Measurements from ENCODE around the gene DEFB108B.
A peak's percentile ranks its signal among the peaks of the same experiment; 100 is the strongest.
"Not testable (repeated sequence)": the region's sequence is repeated elsewhere in the genome, so short reads cannot be mapped to it uniquely, and the experiment has no call there.

Gene DEFB108B, protein sequence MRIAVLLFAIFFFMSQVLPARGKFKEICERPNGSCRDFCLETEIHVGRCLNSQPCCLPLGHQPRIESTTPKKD

DNA sequence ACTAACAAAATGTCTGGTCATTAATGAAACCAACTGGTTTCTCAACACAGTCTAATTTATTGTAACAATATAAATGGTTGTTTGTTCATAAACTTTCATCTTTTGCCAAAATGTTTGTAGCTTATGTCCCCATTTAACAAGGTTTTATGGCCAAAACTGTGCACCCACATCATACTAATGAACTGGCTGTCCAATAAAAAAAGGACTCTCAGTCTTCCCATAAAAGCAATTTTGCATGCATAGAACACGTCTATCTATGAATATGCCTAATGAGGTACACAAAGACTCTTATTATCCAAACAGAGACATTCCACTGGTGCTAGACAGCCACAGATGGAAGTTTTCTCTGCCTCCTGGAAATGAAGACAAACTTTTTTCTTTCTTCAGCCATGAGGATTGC is at the start of gene DEFB108B:
DEFB108B (plus strand) TSS at position 390 of the 400 bp plus-strand sequence; CDS start at position 390, 0 bp downstream.
- not testable (repeated sequence) for DNase-seq

DNA sequence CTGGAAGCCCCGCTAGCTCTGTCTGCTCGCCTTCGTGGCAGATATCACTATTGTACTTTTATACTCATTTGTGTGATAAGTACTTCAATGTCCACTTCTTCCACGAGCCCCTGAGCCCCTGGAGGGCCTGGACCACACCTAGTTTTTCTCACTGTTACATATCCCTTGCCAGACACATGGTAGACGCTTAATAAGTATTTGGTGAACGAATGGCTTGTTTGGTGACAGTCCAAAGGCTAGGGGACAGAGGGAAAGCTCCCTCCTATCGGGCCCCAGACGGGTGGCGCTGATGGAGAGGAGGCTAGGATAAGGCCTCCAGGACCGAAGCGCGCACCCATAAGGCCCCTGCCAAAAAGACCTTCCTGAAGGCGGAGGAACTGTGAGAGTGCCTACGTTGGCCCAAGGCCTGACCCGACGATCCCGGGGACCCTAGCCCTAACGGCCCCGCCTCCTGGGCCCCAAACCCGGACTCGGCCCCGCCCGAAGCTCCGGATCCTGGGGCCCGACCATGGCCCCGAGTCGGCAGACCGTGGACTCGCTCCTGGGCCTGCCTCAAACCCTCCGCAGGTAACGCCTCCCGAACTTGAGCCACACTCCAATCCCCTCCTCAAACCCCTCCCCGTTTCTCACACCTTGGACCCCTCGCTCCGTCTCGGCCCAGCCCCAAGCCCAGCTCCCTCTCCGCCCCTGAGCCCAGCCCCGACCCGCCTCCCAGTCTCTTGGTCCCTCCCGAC is 46.7 kb upstream of the DEFB108B start:
- not testable (repeated sequence) for DNase-seq

DNA sequence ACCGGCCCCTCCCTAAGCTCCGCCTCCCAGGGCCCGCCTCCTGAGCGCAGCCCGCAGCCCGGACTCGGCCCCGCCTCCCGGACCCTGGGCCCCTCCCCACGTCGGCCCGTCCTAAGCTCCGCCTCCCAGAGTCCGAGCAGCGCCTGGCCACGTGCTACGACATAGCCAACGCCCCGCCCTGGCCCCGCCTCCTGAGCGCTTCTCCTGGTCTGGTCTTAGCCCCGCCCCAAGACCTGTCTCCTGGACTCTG is 46.2 kb upstream of the DEFB108B start:
- not testable (repeated sequence) for DNase-seq

DNA sequence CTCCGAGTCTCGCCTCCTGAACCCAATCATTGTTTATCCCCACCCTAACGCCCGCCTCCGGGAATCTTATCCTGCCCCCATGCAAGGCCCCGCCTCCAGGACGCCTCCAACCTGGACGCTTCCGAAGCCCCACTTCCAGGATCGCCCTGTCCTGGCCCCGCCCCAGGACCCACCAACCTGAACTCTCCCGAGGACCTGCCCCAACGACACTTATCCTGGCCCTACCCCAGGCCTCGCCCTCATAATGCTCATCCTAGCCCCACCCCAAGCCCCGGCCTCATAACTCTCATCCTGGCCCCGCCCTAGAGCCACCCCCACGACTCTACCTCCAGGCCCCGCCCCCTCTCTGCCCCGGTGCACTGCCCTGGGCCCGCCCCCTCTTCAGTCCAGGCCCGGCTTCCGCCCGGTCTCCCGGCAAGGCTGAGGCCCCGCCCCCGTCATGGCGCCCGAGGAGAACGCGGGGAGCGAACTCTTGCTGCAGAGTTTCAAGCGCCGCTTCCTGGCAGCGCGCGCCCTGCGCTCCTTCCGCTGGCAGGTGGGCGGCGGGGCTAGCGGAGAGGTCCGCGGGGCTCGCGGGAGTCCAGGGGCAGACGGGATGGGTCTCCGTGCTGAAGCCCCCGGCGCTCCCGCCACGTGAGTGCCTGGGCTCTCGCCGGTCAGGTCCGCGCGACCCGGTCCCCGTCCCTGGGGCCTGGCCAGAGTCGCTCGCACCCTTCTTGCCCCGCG is 45.7 kb upstream of the DEFB108B start:
- DNase-seq = no peak

DNA sequence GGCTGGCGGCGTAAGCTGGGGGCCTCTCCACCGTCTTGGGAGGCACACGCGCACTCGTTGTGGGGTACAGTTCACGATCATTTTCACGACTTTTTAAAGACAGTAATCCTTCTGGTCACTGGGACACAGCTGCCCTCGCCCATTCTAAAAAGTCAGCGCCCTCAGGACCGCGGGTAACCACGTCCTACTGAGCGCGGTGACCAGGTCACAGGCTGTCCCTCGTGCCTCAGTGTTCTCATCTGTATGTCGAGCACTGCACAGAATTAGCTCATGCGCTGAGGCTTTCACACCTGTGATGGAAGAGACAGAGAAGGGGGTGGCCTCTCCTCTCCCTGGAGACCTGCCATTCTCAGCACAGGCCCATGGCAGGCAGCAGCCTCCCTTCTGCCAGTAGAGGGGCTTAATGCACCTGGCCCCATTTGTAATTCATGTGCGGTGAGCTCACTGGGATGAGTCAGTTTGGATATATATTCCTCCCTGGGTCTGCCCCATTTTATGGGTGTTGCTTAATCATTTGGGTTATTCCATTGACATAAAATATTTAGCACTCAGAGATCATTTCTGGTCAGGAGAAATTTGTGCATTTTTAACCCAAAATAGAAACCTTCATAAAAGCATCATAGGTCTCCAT is 45.1 kb upstream of the DEFB108B start:
- not testable (repeated sequence) for DNase-seq

DNA sequence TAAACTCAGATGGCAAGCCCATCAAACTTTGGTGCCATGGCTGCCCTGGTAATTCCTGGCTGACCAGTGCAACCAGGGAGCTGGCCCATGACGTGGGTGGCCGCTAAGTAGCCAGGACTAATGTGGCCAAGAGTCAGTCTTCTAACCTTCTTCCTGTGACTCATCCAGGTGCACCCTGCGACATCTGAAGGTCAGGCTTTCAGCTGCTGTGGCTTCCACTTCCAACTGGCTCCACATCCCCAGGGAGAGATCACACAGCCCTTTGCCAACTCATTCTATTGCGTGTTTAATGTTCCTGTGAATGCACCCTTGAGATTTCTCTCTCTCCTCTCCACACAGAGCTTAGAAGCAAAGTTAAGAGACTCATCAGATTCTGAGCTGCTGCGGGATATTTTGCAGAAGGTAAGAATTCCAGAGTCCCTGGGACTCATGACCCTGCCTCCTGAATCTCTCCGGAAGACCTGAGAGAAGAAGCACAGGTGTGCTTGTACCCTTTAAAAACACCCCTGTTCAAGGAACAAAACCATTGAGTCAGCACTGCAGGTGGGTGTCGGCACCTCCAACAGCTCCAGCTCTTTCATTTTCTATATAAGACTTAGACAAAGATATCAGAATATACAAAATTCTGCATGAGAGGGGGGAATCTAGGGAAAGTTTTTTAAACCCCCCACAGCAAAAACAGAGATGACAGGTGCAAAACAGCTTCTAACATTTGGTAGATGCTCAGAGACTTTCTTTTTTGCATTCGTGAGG is 43.4 kb upstream of the DEFB108B start:
- DNase-seq = not testable (repeated sequence)

DNA sequence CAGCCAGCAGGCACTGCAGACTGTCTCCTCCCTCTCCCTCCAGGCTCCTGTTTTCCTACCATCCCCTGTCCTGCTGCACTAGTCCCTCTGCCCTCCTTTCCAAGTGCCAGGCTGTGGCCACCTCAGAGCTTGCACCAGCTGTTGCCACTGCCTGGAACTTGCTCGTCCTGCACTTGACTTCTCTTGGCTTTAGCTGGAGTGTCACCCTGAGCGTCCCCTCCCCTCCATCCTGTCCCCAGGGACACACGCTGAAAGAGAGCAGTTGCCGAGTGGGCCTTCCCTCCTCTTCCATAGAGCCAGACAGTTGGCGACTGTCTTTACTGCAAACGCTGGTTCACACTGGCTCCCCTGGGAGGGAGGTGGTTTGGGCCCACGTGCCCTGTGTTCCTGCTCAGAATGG is 41.9 kb upstream of the DEFB108B start:
- peak; percentile 74 for DNase-seq

DNA sequence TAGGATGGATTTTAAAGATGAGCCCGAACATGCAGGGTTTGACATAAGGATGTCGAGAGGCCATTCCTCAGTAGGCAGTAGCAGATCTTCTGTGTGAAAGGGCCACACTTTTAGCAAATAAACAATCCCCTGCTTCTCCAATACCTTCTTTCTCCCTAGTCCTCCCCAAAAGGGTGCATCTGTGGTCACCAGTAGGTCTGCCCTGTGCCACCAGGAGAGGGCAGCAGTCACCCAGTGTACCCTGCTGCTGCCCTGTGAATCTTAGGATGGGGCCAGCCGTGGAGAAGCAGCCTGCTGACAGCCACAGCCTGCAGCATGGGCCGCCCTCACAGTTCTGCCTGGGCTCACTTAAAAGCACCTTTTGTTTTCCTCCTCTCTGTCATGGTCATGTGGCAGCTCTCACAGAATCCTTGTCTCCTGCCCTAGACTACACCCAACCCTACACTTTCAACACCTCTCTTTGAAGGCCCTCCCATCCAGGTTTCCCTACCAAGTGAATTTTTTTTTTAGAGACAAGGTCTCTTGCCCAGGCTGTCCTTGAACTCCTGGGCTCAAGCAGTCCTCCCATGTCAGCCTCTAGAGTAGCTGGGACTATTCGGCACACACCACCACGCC is 40.3 kb upstream of the DEFB108B start:
- DNase-seq = not testable (repeated sequence)

DNA sequence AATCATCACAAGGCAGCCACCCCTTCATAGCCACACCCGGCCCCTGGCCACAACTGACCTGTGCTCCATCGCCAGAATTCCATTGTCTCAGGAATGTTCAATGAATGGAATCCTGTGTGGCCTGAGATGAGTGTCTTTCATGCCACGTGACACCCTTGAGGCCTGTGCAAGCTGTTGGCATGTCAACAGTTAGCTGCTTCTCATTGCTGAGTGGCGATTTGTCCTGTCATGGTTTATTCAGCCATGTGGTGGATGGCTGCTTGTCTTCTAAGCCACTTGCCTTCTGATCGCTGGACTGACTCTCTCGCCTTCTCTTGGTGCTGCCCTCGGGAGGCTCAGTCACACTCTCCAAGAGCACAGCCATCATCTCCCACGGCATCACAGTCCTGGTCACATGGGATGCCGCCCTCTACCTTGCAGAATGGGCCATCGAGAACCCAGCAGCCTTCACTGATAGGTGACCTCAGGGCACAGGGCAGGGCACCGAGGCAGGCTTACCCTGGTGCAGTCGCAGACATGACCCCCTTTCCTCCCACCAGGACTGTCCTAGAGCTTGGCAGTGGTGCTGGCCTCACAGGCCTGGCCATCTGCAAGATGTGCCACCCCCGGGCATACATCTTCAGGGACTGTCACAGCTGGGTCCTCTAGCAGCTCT is 38.5 kb upstream of the DEFB108B start:
- not testable (repeated sequence) for DNase-seq

DNA sequence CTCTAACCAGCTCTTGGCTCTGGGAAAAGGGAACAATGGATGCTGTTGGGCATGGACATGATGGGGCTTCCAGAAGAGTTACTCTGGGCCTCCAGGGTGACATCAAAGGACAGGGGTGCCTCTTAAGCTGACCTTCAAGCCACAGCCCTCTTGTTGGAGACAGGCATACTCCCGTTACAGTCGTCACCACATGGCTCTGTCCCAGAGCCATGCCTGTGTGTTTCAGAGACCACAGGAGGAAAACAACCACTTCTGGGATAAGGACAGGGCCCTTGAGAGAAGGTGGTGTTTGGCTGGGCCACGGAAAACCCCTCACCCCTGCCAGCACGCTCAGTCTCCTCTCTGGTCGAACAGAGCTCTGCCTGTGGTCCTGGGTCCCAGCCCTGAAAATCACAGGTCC is 37.8 kb upstream of the DEFB108B start:
- DNase-seq = not testable (repeated sequence)

DNA sequence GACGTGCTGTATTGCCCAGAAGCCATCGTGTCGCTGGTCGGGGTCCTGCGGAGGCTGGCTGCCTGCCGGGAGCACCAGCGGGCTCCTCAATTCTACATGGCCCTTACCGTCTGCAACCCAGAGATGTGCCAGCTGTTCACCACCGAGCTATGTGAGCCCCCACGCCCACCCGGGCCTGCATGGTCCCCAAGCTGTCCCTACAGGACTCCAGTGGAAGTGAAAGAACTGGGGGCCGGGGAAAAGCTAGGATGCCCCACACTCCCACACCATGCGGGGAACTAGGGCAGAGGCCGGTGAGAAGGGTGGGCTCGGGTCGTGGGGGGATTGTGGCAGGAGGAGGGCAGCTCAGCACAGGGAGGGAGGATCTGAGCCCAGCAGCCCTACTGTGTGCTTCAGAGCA is 37.0 kb upstream of the DEFB108B start:
- DNase-seq = not testable (repeated sequence)

DNA sequence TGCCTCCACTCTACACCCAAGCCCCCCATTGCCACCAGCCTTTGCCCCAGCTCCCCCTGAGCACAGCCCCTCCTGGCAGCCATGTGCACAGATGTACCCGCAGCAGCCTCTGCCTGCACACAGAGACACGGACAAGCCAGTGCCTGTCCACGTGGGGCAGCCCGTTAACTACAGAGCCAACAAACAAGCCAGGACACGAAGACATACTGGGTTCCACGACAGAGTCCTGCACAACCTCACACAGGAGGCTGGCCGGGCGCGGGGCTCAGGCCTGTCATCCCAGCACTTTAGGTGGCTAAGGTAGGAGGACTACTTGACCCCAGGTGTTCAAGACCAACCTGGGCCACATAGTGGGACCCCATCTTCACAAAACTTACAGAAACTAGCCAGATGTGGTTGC is 36.2 kb upstream of the DEFB108B start:
- DNase-seq = not testable (repeated sequence)

DNA sequence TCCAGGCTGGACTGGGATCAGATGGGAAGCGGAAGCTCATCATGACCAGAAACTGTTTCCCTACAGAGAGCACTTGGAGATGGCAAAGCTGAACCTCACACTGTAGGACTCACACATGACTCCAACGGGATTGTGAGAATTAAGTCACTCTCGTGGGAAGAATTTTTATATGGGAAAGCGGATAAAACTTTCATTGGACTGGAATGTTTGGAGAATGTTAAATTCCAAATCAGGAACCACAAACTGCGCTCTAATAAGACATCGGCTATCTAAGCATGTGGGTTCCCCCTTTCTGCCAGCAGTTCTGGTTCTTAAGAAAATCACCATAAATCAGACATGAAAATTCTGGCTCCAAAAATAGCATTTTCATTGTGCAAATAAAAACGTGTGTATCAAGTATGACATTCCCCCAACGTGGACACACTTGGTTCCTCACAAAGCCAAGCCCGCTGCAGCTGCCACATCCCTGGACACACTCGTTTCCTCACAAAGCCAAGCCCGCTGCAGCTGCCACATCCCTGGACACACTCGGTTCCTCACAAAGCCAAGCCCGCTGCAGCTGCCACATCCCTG is 33.4 kb upstream of the DEFB108B start:
- DNase-seq = not testable (repeated sequence)

DNA sequence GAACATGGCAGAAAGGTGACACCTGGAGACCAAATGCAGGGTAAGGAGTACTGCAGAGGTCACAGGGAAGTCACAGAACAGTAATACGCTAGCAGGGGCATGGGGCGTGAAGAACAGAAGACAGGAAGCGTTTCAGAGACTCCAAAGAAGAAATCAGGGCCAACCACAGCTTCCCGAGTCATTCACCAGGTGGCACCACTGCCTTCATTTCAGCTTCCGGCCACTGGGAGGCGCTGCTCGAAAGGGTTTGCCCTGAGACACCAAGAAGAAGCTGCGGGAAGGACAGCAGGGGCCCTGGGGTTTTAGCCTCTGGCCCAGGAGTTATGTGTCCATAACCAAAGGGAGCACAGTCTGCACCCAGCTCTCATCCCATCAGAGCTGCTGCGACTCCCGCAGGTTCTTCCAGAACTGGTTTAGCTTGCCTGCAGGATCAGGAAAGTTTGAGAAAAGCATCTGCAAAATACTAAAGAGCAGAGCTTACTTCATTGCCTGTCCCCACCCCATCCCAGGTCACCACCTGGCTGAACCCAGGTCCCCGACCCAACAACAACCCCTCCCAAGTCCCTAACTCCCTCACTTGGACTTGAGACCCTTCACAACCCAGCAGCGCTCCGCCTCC is 32.6 kb upstream of the DEFB108B start:
- DNase-seq = not testable (repeated sequence)

DNA sequence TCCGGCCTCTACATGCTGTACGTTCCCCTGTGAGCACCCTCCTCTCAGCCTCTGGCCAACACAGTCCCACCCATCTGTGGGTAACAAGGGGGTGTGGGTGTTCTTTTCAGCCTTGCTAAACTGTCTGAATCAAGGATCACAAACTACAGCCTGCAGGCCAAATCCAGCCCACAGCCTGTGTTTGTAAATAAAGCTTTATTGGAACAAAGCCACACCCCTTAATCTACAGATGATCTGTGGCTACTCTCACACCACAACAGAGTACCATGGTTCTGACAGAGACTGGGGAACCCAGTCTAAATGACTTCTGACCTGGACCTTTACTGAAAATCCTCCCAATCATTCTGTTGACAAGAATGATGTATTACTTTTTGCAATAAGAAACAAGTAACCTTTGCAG is 32.0 kb upstream of the DEFB108B start:
- not testable (repeated sequence) for DNase-seq

DNA sequence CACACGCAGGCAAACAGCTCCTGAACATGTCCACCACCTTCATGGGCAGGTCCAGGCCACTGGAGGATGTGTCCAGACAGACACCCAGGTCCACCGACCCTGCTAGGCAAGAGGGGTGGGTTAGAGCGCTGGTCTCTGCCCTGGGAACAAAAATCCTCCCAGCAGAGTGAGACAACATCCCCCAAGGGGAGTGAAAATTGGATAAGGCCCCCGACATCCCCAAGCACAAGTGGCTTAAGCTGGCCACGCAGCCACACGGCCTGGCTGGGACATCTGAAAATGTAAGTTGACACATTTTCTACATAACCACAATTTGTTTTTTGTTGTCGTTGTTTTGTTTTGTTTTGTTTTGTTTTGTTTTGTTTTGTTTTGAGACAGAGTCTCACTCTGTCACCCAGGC is 30.1 kb upstream of the DEFB108B start:
- DNase-seq = not testable (repeated sequence)

DNA sequence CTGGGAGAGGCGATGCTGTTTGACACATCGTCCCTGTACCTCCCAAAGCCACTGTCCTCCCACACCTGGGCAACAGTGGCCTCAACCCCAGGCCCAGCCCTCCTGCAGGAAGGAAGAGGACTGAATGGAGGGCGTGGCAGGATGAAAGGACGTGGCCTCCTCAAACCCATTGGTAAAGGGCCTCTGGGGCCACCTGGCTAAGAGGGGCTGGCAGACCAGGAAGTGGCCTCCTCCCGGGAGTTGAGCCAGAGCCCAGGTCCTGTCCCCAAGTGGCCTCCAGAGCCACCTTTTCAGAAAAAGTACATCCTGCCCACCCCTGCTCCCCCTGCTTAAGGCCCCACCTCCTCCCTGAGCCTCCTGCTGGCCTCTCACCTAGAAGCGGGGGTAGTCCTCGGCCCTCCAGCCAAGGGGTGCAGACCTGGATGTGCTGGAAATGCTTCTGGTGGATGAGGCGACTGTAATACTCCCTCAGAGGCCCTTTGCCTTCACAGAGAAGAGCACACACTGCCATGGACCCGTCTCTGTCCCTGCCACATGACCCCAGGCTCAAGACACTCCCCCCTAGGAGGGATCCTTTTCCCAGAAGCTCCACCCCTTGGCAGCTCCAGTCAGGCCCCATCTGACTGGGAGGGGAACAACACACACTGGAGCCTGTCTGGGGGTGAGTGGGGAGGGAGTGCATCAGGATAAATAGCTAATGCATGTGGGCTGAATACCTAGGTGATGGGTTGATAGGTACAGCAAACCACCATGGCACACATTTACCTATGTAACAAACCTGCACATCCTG is 28.6 kb upstream of the DEFB108B start:
- DNase-seq = not testable (repeated sequence)

DNA sequence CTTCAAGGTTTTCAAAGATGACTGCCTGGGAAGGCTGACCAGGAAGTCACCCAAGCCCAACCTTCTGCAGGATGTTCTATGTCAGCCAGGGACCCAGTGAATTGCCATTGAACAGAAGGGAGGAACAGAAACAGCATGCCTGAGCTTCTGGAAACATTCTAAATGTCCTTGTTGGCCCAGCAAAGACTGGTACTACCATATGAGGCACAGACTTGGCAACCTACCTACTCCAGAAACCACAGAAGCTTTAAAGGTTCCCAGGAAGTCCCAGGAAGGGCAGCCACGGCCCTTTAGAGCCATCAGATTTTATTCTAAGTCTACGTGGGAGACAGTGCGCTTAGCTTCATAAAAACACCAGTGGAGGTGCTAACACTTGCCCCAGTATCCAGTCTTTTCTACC is 20.5 kb upstream of the DEFB108B start:
- not testable (repeated sequence) for DNase-seq

DNA sequence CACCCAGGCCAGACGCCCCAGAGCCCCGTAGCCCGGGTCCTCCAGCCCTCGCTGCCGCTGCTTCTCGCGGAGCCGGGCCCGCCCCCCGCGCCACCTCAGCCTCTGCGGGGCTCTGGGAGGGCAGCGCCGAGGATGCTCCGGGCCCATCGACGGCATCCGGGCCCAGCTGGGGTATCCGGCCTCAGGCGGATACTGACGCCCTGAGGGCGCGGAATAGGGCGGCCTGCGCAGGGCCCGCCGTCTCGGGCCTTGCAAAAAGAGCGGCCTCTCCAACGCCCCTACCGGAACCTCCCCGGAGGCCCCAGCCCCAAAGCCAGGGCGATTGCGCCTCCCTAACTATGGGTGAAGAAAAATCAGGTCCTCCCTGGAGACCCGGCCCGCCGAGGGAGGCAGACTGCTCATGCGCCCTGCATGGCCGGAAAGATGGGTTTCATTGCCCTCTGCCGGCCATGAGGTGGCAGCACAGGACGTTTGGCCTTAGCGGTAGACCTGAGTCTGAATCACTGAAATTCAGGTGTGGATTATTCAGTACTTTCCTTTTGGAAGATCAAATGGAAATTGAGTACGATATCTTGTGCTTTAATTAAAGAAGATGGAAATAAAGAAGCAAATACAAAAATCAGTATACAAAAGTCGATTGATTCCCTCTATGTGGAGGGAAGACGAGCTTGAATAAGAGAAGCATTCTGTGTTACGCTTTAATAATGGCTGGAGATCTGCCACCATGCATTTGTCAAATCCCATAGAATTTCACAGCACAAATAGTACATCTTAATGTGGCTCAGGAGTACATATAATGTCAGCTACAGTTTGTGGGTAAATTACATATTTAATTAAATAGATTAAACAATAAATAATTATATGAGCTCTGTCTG is 19.3 kb upstream of the DEFB108B start:
- DNase-seq = not testable (repeated sequence)

Measured in NCI-H524 treated with DMSO at 0.1 percent for 48 hours (cell line).